ENCODE measurements around the gene GRID2.

Gene GRID2

GRCh38 chr4:93029769-93030168 is 726.0 kb downstream of the GRID2 start:
- Histone ChIP-seq H3K4me3 (ENCODE audit: low read length) (no peak overlapping the region), H3K4me1 (ENCODE audit: control insufficient read depth, low read depth, low read length) (no peaks in the 10 kb centered on the region), H3K27ac (ENCODE audit: low read length) (no peak overlapping the region), H3K36me3 (ENCODE audit: control insufficient read depth, low read depth, low read length) (no peaks in the 10 kb centered on the region), H3K9me3 (ENCODE audit: control insufficient read depth, low read depth, low read length) (no peaks in the 10 kb centered on the region), H3K27me3 (ENCODE audit: control insufficient read depth, insufficient read depth, low read length) (no peaks in the 10 kb centered on the region), H3K9ac (ENCODE audit: low read length) (no peak overlapping the region)

GRCh38 chr4:93030670-93031069 is 726.9 kb downstream of the GRID2 start:
- Histone ChIP-seq H3K27ac (ENCODE audit: low read length) (no peak overlapping the region), H3K9ac (ENCODE audit: low read length) (no peak overlapping the region), H3K4me1 (ENCODE audit: control insufficient read depth, low read depth, low read length) (no peaks in the 10 kb centered on the region), H3K9me3 (ENCODE audit: control insufficient read depth, low read depth, low read length) (no peaks in the 10 kb centered on the region), H3K4me3 (ENCODE audit: low read length) (no peak overlapping the region), H3K36me3 (ENCODE audit: control insufficient read depth, low read depth, low read length) (no peaks in the 10 kb centered on the region), H3K27me3 (ENCODE audit: control insufficient read depth, insufficient read depth, low read length) (no peaks in the 10 kb centered on the region)

- Histone ChIP-seq H3K9me3 (ENCODE audit: control insufficient read depth, low read depth, low read length) (no peaks in the 10 kb centered on the region), H3K36me3 (ENCODE audit: control insufficient read depth, low read depth, low read length) (no peaks in the 10 kb centered on the region), H3K27me3 (ENCODE audit: control insufficient read depth, insufficient read depth, low read length) (no peaks in the 10 kb centered on the region), H3K4me3 (ENCODE audit: low read length) (no peak overlapping the region), H3K4me1 (ENCODE audit: control insufficient read depth, low read depth, low read length) (no peaks in the 10 kb centered on the region), H3K27ac (ENCODE audit: low read length) (no peak overlapping the region), H3K9ac (ENCODE audit: low read length) (no peak overlapping the region)
Observed at GRCh38 chr4:93031431-93032098, 727.8 kb downstream of the GRID2 start.

DNA sequence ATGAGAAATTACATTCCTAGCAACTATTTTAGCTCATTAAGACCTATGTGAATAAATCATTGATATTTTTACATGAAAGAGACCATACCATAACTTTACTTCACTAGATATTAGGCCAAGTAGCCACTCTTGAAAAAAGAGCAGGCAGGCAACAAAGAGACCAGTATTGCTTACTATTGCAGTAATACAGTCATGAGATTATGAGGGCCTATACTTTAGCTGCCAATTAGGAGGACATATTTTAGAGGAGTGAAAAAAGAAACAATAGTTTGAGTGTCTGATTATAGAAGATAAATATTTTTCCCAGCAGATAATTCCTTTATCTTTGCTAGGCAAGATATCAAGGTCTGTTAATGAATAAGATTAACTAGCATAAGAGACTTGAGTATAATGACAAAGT is 739.0 kb downstream of the GRID2 start:
- H3K9ac ChIP-seq (ENCODE audit: low read length) = no peak overlapping the region
- no peak overlapping the region for H3K27ac ChIP-seq (ENCODE audit: low read length)
- H3K27me3 ChIP-seq (ENCODE audit: control insufficient read depth, insufficient read depth, low read length) = no peaks in the 10 kb centered on the region
- H3K36me3 ChIP-seq (ENCODE audit: control insufficient read depth, low read depth, low read length) = no peaks in the 10 kb centered on the region
- H3K4me1 ChIP-seq (ENCODE audit: control insufficient read depth, low read depth, low read length) = peaks cover 3% of the 10 kb centered on the region
- no peaks in the 10 kb centered on the region for H3K9me3 ChIP-seq (ENCODE audit: control insufficient read depth, low read depth, low read length)
- H3K4me3 ChIP-seq (ENCODE audit: low read length) = no peak overlapping the region

DNA sequence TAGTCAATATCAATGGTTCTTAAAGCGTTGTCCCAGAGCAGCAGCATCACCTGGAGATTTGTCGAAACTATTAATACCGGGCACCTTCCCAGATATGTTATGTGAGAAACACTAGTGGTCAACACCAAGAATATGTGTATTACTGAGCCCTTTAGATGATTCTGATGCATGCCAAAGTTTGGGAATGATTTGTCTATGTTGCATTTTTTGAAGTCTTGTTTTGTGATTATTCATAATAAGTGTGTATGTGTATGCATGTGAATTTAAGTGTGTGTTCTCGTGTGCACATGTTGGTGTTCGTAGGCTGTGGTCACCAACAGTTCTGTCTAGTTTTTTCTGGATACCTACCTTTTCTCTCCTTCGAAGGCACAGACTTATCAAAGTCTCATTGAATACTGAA is 749.4 kb downstream of the GRID2 start:
- Histone ChIP-seq H3K27ac (ENCODE audit: low read length) (no peak overlapping the region), H3K4me1 (ENCODE audit: control insufficient read depth, low read depth, low read length) (peaks cover 20% of the 10 kb centered on the region), H3K27me3 (ENCODE audit: control insufficient read depth, insufficient read depth, low read length) (no peaks in the 10 kb centered on the region), H3K4me3 (ENCODE audit: low read length) (no peak overlapping the region), H3K36me3 (ENCODE audit: control insufficient read depth, low read depth, low read length) (no peaks in the 10 kb centered on the region), H3K9ac (ENCODE audit: low read length) (no peak overlapping the region), H3K9me3 (ENCODE audit: control insufficient read depth, low read depth, low read length) (no peaks in the 10 kb centered on the region)

- Histone ChIP-seq H3K4me1 (ENCODE audit: control insufficient read depth, low read depth, low read length) (no peaks in the 10 kb centered on the region), H3K9ac (ENCODE audit: low read length) (no peak overlapping the region), H3K27me3 (ENCODE audit: control insufficient read depth, insufficient read depth, low read length) (no peaks in the 10 kb centered on the region), H3K9me3 (ENCODE audit: control insufficient read depth, low read depth, low read length) (no peaks in the 10 kb centered on the region), H3K27ac (ENCODE audit: low read length) (no peak overlapping the region), H3K4me3 (ENCODE audit: low read length) (no peak overlapping the region), H3K36me3 (ENCODE audit: control insufficient read depth, low read depth, low read length) (no peaks in the 10 kb centered on the region)
Observed at GRCh38 chr4:93061826-93062225, 758.1 kb downstream of the GRID2 start.

GRCh38 chr4:93063325-93063724 is 759.6 kb downstream of the GRID2 start:
- H3K36me3 ChIP-seq (ENCODE audit: control insufficient read depth, low read depth, low read length) = no peaks in the 10 kb centered on the region
- H3K4me1 ChIP-seq (ENCODE audit: control insufficient read depth, low read depth, low read length) = no peaks in the 10 kb centered on the region
- no peak overlapping the region for H3K27ac ChIP-seq (ENCODE audit: low read length)
- H3K27me3 ChIP-seq (ENCODE audit: control insufficient read depth, insufficient read depth, low read length) = no peaks in the 10 kb centered on the region
- H3K4me3 ChIP-seq (ENCODE audit: low read length) = no peak overlapping the region
- H3K9ac ChIP-seq (ENCODE audit: low read length) = no peak overlapping the region
- no peaks in the 10 kb centered on the region for H3K9me3 ChIP-seq (ENCODE audit: control insufficient read depth, low read depth, low read length)

GRCh38 chr4:93065790-93066189 is 762.0 kb downstream of the GRID2 start:
- Histone ChIP-seq H3K4me3 (ENCODE audit: low read length) (no peak overlapping the region), H3K4me1 (ENCODE audit: control insufficient read depth, low read depth, low read length) (no peaks in the 10 kb centered on the region), H3K9ac (ENCODE audit: low read length) (no peak overlapping the region), H3K9me3 (ENCODE audit: control insufficient read depth, low read depth, low read length) (no peaks in the 10 kb centered on the region), H3K36me3 (ENCODE audit: control insufficient read depth, low read depth, low read length) (no peaks in the 10 kb centered on the region), H3K27ac (ENCODE audit: low read length) (no peak overlapping the region), H3K27me3 (ENCODE audit: control insufficient read depth, insufficient read depth, low read length) (no peaks in the 10 kb centered on the region)

DNA sequence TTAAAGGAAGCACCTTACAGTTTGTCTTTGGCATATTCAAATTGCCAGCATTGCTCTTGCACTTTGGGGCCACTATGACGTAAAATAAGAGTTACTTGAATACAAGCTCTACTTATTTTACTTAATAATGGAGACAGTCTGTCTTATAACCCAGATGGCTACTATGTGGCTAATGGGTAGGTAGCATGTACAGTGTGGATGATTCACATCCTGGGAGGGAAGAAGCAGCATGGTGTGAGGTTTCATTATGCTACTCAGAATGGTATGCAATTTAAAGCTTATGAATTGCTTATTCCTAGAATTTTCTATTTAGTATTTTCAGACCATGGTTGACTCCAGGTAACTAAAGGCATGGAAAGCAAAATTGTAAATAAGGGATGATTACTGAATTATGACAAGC is 763.0 kb downstream of the GRID2 start:
- Histone ChIP-seq H3K4me1 (ENCODE audit: control insufficient read depth, low read depth, low read length) (no peaks in the 10 kb centered on the region), H3K4me3 (ENCODE audit: low read length) (no peak overlapping the region), H3K27me3 (ENCODE audit: control insufficient read depth, insufficient read depth, low read length) (no peaks in the 10 kb centered on the region), H3K36me3 (ENCODE audit: control insufficient read depth, low read depth, low read length) (no peaks in the 10 kb centered on the region), H3K9me3 (ENCODE audit: control insufficient read depth, low read depth, low read length) (no peaks in the 10 kb centered on the region), H3K9ac (ENCODE audit: low read length) (no peak overlapping the region), H3K27ac (ENCODE audit: low read length) (no peak overlapping the region)

DNA sequence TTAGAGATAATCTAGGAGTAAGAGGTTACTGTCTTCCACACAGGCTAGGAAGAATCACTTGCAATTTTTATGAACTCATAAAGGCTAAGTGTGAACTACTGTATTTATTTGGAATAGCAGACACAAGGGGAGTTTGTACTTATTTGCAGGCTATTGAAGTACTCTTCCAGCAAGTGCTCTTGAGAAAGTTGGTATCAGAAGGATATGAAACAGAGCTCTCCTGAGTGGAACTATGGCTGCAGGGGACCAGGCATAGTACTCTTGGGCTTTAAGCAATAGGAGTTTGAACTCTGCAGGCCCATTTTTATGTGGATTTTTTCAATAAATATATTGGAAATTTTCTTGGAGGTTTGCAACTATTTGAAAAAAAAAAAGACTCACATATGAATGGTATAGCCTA is 768.5 kb downstream of the GRID2 start:
- no peaks in the 10 kb centered on the region for H3K4me1 ChIP-seq (ENCODE audit: control insufficient read depth, low read depth, low read length)
- H3K27me3 ChIP-seq (ENCODE audit: control insufficient read depth, insufficient read depth, low read length) = no peaks in the 10 kb centered on the region
- no peaks in the 10 kb centered on the region for H3K36me3 ChIP-seq (ENCODE audit: control insufficient read depth, low read depth, low read length)

GRCh38 chr4:93080316-93080715 is 776.5 kb downstream of the GRID2 start:
- Histone ChIP-seq H3K4me3 (ENCODE audit: low read length) (no peak overlapping the region), H3K27me3 (ENCODE audit: control insufficient read depth, insufficient read depth, low read length) (no peaks in the 10 kb centered on the region), H3K9me3 (ENCODE audit: control insufficient read depth, low read depth, low read length) (no peaks in the 10 kb centered on the region), H3K36me3 (ENCODE audit: control insufficient read depth, low read depth, low read length) (no peaks in the 10 kb centered on the region), H3K9ac (ENCODE audit: low read length) (no peak overlapping the region), H3K27ac (ENCODE audit: low read length) (no peak overlapping the region), H3K4me1 (ENCODE audit: control insufficient read depth, low read depth, low read length) (peaks cover 11% of the 10 kb centered on the region)

More for the DNA sequence above, 768.5 kb downstream of the GRID2 start:
- H3K9me3 ChIP-seq (ENCODE audit: control insufficient read depth, low read depth, low read length) = no peaks in the 10 kb centered on the region
- no peak overlapping the region for H3K4me3 ChIP-seq (ENCODE audit: low read length)
- H3K9ac ChIP-seq (ENCODE audit: low read length) = no peak overlapping the region
- no peak overlapping the region for H3K27ac ChIP-seq (ENCODE audit: low read length)

DNA sequence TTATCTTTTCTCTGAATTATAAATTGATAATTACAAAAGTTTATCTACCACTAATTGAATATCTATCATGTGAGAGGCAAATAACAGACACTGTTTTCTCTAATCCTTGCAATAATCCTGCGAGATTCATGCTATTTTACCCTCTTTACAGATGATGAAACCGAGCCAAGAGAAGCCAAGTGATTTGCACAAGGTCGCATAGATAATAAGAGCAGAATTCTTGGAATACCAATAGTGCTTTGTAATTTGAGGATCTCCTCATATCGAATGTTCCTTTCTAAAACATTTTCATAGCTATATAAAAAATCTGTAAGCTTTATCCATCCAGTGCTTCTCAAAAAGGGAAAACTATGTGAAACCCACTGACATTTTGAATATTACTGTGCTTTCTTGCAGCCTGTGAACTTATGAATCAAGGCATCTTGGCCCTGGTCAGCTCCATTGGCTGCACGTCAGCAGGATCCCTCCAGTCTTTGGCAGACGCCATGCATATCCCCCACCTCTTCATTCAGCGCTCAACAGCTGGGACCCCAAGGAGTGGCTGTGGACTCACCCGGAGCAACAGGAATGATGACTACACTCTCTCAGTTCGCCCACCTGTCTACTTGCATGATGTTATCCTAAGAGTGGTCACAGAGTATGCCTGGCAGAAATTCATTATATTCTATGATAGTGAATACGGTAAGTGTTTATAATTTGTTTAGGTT is 781.0 kb downstream of the GRID2 start:
- H3K27ac ChIP-seq (ENCODE audit: low read length) = peak overlapping the region; percentile 53
- no peak overlapping the region for H3K9ac ChIP-seq (ENCODE audit: low read length)
- no peaks in the 10 kb centered on the region for H3K36me3 ChIP-seq (ENCODE audit: control insufficient read depth, low read depth, low read length)
- H3K9me3 ChIP-seq (ENCODE audit: control insufficient read depth, low read depth, low read length) = no peaks in the 10 kb centered on the region
- peak overlapping the region; percentile 34 for H3K4me3 ChIP-seq (ENCODE audit: low read length)
- H3K27me3 ChIP-seq (ENCODE audit: control insufficient read depth, insufficient read depth, low read length) = no peaks in the 10 kb centered on the region
- H3K4me1 ChIP-seq (ENCODE audit: control insufficient read depth, low read depth, low read length) = peaks cover 21% of the 10 kb centered on the region
